NCI-H2029 treated with DMSO at 0.1 percent for 48 hours (cell line): ENCODE results near the gene EFNA4.
"Not testable (repeated sequence)": the region's sequence is repeated elsewhere in the genome, so short reads cannot be mapped to it uniquely, and the experiment has no call there.

Experiments used
- DNase-seq: peaks from one replicate; lab custom pipeline; 2025; lab: John Stamatoyannopoulos, UW

EFNA4 gene

GRCh38 chr1:155091071-155092051, 27.8 kb downstream of the EFNA4 start:
- peak; percentile 42 for DNase-seq

GRCh38 chr1:155092131-155092530, 28.6 kb downstream of the EFNA4 start:
- no peak for DNase-seq

- DNase-seq, result no peak
These were observed 29.1 kb downstream of the EFNA4 start for GRCh38 chr1:155092641-155093040.

GRCh38 chr1:155093911-155094621, 30.5 kb downstream of the EFNA4 start:
- DNase-seq, result no peak

GRCh38 chr1:155094622-155094948, 31.0 kb downstream of the EFNA4 start:
- DNase-seq, result no peak

- no peak for DNase-seq
These were observed 35.8 kb downstream of the EFNA4 start for GRCh38 chr1:155099331-155099730.

GRCh38 chr1:155103325-155103724, 39.8 kb downstream of the EFNA4 start:
- no peak for DNase-seq

GRCh38 chr1:155104605-155105534, 41.3 kb downstream of the EFNA4 start:
- DNase-seq, result no peak

- DNase-seq, result no peak
These were observed 42.1 kb downstream of the EFNA4 start for GRCh38 chr1:155105604-155106011.

GRCh38 chr1:155106862-155107261, 43.3 kb downstream of the EFNA4 start:
- no peak for DNase-seq

- no peak for DNase-seq
These were observed 44.0 kb downstream of the EFNA4 start for GRCh38 chr1:155107309-155108264.

GRCh38 chr1:155108296-155108695, 44.8 kb downstream of the EFNA4 start:
- DNase-seq, result no peak

- no peak for DNase-seq
These were observed 46.8 kb downstream of the EFNA4 start for GRCh38 chr1:155110381-155110780.

GRCh38 chr1:155110826-155111225, 47.3 kb downstream of the EFNA4 start:
- DNase-seq, result no peak

GRCh38 chr1:155113450-155113980, 50.0 kb downstream of the EFNA4 start:
- DNase-seq, result no peak

- DNase-seq, result no peak
These were observed 52.7 kb downstream of the EFNA4 start for GRCh38 chr1:155116113-155116764.

- peak; percentile 20 for DNase-seq
These were observed 54.1 kb downstream of the EFNA4 start for GRCh38 chr1:155117610-155118009.

GRCh38 chr1:155118090-155118489, 54.5 kb downstream of the EFNA4 start:
- DNase-seq, result not testable (repeated sequence)
